Fibroblast of gingiva (primary cell): ENCODE results near the gene FSIP2.
A peak's percentile ranks its signal among the peaks of the same experiment; 100 is the strongest.
"Not testable (repeated sequence)": the region's sequence is repeated elsewhere in the genome, so short reads cannot be mapped to it uniquely, and the experiment has no call there.

Experiments
- DNase-seq: peaks from one replicate; pipeline ENCODE4 v3.0.0-alpha.2; 2011; ENCODE audit warnings: low read depth

FSIP2 gene

GRCh38 chr2:185802926-185803325 is 64.3 kb downstream of the FSIP2 start:
- no peak for DNase-seq

GRCh38 chr2:185806783-185807182 is 68.2 kb downstream of the FSIP2 start:
- DNase-seq, result no peak

GRCh38 chr2:185807351-185807750 is 68.7 kb downstream of the FSIP2 start:
- DNase-seq, result peak; percentile 54

- no peak for DNase-seq
Measured at GRCh38 chr2:185811580-185811979, 73.0 kb downstream of the FSIP2 start.

- DNase-seq, result no peak
Measured at GRCh38 chr2:185813707-185814106, 75.1 kb downstream of the FSIP2 start.

GRCh38 chr2:185817991-185818390 is 79.4 kb downstream of the FSIP2 start:
- DNase-seq, result no peak

- DNase-seq, result no peak
Measured at GRCh38 chr2:185821467-185821866, 82.9 kb downstream of the FSIP2 start.

GRCh38 chr2:185823773-185824172 is 85.2 kb downstream of the FSIP2 start:
- no peak for DNase-seq

GRCh38 chr2:185825557-185825956 is 87.0 kb downstream of the FSIP2 start:
- no peak for DNase-seq

GRCh38 chr2:185828326-185828725 is 89.7 kb downstream of the FSIP2 start:
- DNase-seq, result no peak

GRCh38 chr2:185833864-185834263 is 95.3 kb downstream of the FSIP2 start:
- no peak for DNase-seq

GRCh38 chr2:185835974-185836373 is 97.4 kb downstream of the FSIP2 start:
- DNase-seq, result no peak

- no peak for DNase-seq
Measured at GRCh38 chr2:185854885-185855284, 116.3 kb downstream of the FSIP2 start.

- DNase-seq, result peak; percentile 2
Measured at GRCh38 chr2:185857691-185858090, 119.1 kb downstream of the FSIP2 start.

GRCh38 chr2:185859506-185859905 is 120.9 kb downstream of the FSIP2 start:
- DNase-seq, result peak; percentile 15

- DNase-seq, result no peak
Measured at GRCh38 chr2:185860321-185860720, 121.7 kb downstream of the FSIP2 start.

GRCh38 chr2:185862657-185863398 is 124.2 kb downstream of the FSIP2 start:
- DNase-seq, result no peak

- not testable (repeated sequence) for DNase-seq
Measured at GRCh38 chr2:185864468-185865260, 126.1 kb downstream of the FSIP2 start.

GRCh38 chr2:185875136-185875931 is 136.7 kb downstream of the FSIP2 start:
- DNase-seq, result no peak

GRCh38 chr2:185876234-185876633 is 137.6 kb downstream of the FSIP2 start:
- DNase-seq, result no peak

GRCh38 chr2:185880396-185880795 is 141.8 kb downstream of the FSIP2 start:
- no peak for DNase-seq
